Pancreas (tissue), 10 donors: ENCODE data around the gene ZNF669. TPM values are rescaled to one million over a fixed set of nuclear protein-coding genes. Genes with fewer than 3 reads are reported as not detected.

Source experiments
- ATAC-seq, 4 donors: fragments of 200-7000 bp; cut with Tn5 transposase; one replicate each; pipeline versions ENCODE4 v1.8.0 to v1.9.1; 2020; ENCODE audit warnings: mild to moderate bottlenecking in 4 of 4, moderate library complexity in 4 of 4
- DNase-seq, 6 donors: peaks; one replicate each; pipeline ENCODE4 v3.0.0-alpha.2; 2020
- FAIRE-seq: peaks from 2 replicates; lab custom pipeline; 2012; peaks lifted over from hg19 to GRCh38; lab: Jason Lieb, UNC
- H3K27ac ChIP-seq, 4 donors: fragments of 200-600 bp; sonication (generic); 1 replicate in 3 of 4; 2 replicates in 1 of 4; pipeline versions ENCODE4 v1.5.0 to v1.8.0; 2020
- H3K27me3 ChIP-seq, 4 donors: fragments of 200-600 bp; one replicate each; pipeline ENCODE4 v1.8.0; 2021
- H3K36me3 ChIP-seq, 3 donors: fragments of 200-600 bp; sonication (generic) in 1 of 3; one replicate each; pipeline versions ENCODE4 v1.5.0 to v1.8.0; 2020 to 2021
- H3K4me1 ChIP-seq, 3 donors: fragments of 200-600 bp; one replicate each; pipeline ENCODE4 v1.8.0; 2021
- H3K4me3 ChIP-seq, 4 donors: fragments of 200-600 bp; sonication (generic) in 2 of 4; one replicate each; pipeline versions ENCODE4 v1.5.0 to v1.8.0; 2020 to 2021
- H3K9me3 ChIP-seq, 4 donors: fragments of 200-600 bp; one replicate each; pipeline ENCODE4 v1.8.0; 2021
- WGBS, 2 donors: extraction: QIAGEN DNeasy Blood & Tissue Kit; methylation state at CpG; one replicate each; pipeline ENCODE4 v1.1.7; 2013; 5-methylcytosine and 5-hydroxymethylcytosine counted together
- intact Hi-C, 3 donors: fragments of 100-400 bp; cut with DNase I; formaldehyde crosslinking; loops; one replicate each; pipeline versions ENCODE4 v1.11.1 to v1.14.2; 2022
- polyA plus RNA-seq, 2 donors: library from polyadenylated mRNA; stranded (reverse); fragments of 200-250 nt; gene quantifications; one replicate each; pipeline ENCODE4 v1.2.3, GENCODE V29; 2013
- total RNA-seq, 6 donors: library from RNA; stranded (reverse); fragmentation: NEBNext Ultra II Directional in 4 of 6; extraction: Animal tissue kit (Norgen Biotek cat#: 25700) in 4 of 6; gene quantifications; one replicate each; pipeline versions ENCODE4 v1.2.1 to v1.2.4, GENCODE V29; 2021 to 2023
- TF ChIP-seq, protein P1 (sequence below), 4 donors: fragments of 200-600 bp; sonication (generic) in 3 of 4; IDR thresholded peaks; one replicate each; pipeline versions ENCODE4 v1.5.0 to v1.8.0; 2021; ENCODE audit warnings: antibody characterized with exemption in 4 of 4
- donor health status: healthy with polysubstance abuse.
- donor health status: DM: no; HTN: no; CAD: no; lungs with moderate emphysema.
- donor health status: DM: no; HTN: no; CAD: no.
- donor health status: control.
- donor health status: control.
- donor health status: Bipolar disorder and iron deficiency.
- donor health status: DM: yes; HTN: yes; CAD: no.
- donor health status: DM: no; HTN: no; CAD: no.
- donor health status: DM: no; HTN: no; CAD: no.
- donor health status: DM: yes; HTN: yes; CAD: no.

Gene ZNF669
- total and polyA plus RNA-seq, 8 donors: 1.7 to 5.1 (median 3.2) TPM

DNA sequence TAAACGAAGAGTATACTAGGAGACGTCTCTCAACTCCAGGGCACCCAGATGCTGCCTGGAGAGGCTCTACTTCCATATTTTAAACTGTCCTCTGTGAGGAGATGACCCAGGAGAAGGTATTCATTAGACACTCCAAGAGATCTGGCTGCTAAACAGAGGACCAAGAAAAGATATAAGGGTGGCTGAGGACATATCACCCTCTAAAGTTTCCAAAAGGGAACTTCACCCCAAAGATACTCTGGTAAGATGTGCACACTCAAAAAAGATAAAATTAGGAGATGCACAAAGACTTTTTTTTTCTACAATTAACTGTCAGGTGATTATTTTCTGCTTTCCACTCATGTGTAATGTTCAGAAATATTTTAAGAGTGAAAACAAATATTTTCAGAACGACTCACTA is 26.9 kb downstream of the ZNF669 start:
- no peaks in the 10 kb centered on the region for H3K36me3 ChIP-seq
- TF ChIP-seq, protein P1, sequence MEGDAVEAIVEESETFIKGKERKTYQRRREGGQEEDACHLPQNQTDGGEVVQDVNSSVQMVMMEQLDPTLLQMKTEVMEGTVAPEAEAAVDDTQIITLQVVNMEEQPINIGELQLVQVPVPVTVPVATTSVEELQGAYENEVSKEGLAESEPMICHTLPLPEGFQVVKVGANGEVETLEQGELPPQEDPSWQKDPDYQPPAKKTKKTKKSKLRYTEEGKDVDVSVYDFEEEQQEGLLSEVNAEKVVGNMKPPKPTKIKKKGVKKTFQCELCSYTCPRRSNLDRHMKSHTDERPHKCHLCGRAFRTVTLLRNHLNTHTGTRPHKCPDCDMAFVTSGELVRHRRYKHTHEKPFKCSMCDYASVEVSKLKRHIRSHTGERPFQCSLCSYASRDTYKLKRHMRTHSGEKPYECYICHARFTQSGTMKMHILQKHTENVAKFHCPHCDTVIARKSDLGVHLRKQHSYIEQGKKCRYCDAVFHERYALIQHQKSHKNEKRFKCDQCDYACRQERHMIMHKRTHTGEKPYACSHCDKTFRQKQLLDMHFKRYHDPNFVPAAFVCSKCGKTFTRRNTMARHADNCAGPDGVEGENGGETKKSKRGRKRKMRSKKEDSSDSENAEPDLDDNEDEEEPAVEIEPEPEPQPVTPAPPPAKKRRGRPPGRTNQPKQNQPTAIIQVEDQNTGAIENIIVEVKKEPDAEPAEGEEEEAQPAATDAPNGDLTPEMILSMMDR (IDR thresholded peaks at IDR 0.05): no peak
- peak overlapping the region in 1 of 4 donors; percentile 82 for H3K4me3 ChIP-seq
- peaks cover 0 to 6% (median 0%) of the 10 kb centered on the region in 3 donors for H3K4me1 ChIP-seq
- H3K27ac ChIP-seq: no peak overlapping the region
- no peak for FAIRE-seq
- no peaks in the 10 kb centered on the region for H3K27me3 ChIP-seq
- ATAC-seq: no peak
- DNase-seq: no peak
- intact Hi-C loops: no loop called here
- WGBS, 2 donors: 66 to 69% methylated on average over 3 of the region's 3 CpGs
- H3K9me3 ChIP-seq: no peaks in the 10 kb centered on the region

DNA sequence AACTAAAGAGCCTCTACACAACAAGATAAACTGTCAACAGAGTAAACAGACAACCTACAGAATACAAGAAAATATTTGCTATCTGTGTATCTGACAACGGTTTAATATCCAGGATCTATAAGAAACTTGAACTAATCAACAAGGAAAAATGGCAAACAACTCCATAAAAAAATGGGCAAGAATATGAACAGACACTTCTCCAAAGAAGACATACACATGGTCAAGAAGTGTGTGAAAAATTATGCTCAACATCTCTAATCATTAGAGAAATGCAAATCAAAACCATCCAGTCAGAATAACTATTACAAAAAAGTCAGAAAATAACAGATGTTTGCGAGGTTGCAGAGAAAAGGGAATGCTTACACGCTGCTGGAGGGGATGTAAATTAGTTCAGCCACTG is 33.5 kb downstream of the ZNF669 start:
- Histone ChIP-seq H3K27ac (no peak overlapping the region), H3K27me3 (no peaks in the 10 kb centered on the region), H3K4me1 (no peaks in the 10 kb centered on the region), H3K9me3 (no peaks in the 10 kb centered on the region), H3K36me3 (no peaks in the 10 kb centered on the region), H3K4me3 (no peak overlapping the region)
- WGBS, 2 donors: 84 to 98% methylated on average over 3 of the region's 3 CpGs
- ATAC-seq: no peak
- no peak for FAIRE-seq
- no peak for DNase-seq
- TF ChIP-seq, protein P1 (IDR thresholded peaks at IDR 0.05): no peak
- intact Hi-C loops: no loop called here

DNA sequence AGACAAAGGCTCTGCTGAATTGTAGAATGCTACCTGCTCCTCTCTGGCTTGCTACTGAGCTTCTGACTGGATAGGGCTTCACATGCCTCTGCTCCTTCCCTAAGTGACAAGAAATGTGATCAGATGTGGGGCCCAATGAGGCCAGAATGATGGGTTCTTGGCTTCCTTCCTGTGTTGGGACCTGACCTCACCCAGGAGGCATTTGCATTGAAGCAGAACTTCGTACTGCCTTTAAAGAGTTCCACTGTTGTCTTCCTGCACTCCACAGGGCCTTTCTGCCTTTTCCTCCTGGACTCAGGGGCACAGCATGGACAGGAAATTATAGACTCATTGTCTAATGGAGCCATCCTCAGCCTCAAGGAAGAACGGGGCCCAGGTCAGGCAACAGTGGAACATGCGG is 39.9 kb downstream of the ZNF669 start:
- H3K36me3 ChIP-seq: no peaks in the 10 kb centered on the region
- TF ChIP-seq, protein P1 (IDR thresholded peaks at IDR 0.05): no peak
- no peaks in the 10 kb centered on the region for H3K4me1 ChIP-seq
- no peak for DNase-seq
- intact Hi-C loops: no loop called here
- no peak overlapping the region for H3K27ac ChIP-seq
- WGBS, 2 donors: 93 to 94% methylated on average over 3 of the region's 3 CpGs
- no peak overlapping the region for H3K4me3 ChIP-seq
- H3K27me3 ChIP-seq: no peaks in the 10 kb centered on the region
- no peaks in the 10 kb centered on the region for H3K9me3 ChIP-seq
- FAIRE-seq: no peak
- no peak for ATAC-seq

DNA sequence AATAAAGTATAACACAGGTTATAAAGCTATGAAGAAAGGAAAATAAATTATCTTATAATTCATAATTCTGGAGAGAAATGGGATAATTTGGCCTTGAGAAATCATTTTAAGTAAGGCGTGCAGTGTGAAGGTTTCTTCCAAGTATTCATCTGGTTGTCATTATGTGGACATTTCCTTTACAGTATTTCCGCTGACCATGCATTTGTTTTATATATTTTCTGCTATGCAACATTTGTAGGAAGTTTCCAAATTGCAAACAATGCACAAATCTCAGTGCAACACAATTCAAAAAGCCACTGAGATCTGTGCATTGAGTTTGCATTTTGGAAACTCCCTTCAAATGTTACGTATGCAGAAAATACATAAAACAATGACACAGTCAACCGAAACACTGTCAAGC is 43.4 kb downstream of the ZNF669 start:
- FAIRE-seq: no peak

DNA sequence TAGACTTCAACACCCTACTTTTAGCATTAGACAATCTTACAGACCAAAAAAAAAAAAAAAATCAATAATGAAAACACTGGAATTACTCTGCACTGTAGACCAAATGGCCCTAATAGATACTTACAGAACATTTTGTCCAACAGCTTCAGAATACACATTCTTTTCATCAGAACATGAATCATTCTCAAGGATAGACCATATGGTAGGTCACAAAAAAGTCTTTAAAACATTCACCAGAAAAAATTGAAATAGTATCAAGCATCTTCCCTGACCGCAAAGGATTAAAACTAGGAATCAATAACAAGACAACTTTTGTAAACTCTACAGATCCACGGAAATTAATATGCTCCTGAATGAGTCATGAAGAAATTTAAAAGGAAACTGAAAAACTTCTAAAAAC is 48.1 kb downstream of the ZNF669 start:
- H3K27me3 ChIP-seq: no peaks in the 10 kb centered on the region
- no peak overlapping the region for H3K27ac ChIP-seq
- no peaks in the 10 kb centered on the region for H3K36me3 ChIP-seq
- no peak overlapping the region for H3K4me3 ChIP-seq
- intact Hi-C loops: no loop called here
- ATAC-seq (no peak), DNase-seq (no peak), FAIRE-seq (no peak)
- no peaks in the 10 kb centered on the region for H3K9me3 ChIP-seq
- no peaks in the 10 kb centered on the region for H3K4me1 ChIP-seq
- WGBS, 2 donors: 95 to 96% methylated on average over 2 of the region's 2 CpGs
- TF ChIP-seq, protein P1 (IDR thresholded peaks at IDR 0.05): no peak

More for the DNA sequence above, 43.4 kb downstream of the ZNF669 start:
- DNase-seq (no peak), ATAC-seq (no peak)
- Histone ChIP-seq H3K27ac (no peak overlapping the region), H3K36me3 (no peaks in the 10 kb centered on the region), H3K4me1 (no peaks in the 10 kb centered on the region), H3K4me3 (no peak overlapping the region), H3K9me3 (no peaks in the 10 kb centered on the region), H3K27me3 (no peaks in the 10 kb centered on the region)
- WGBS, 2 donors: 96% methylated on average over 4 of the region's 4 CpGs
- intact Hi-C loops: no loop called here
- TF ChIP-seq, protein P1 (IDR thresholded peaks at IDR 0.05): no peak
